Parathyroid adenoma (tissue), 2 donors: Measurements from ENCODE around the gene CXCL9.

ENCODE experiments used
- H2AFZ ChIP-seq: fragments of 300-600 bp; sonication (generic); one replicate; pipeline ENCODE4 v1.7.0; 2017; ENCODE audit warnings: antibody characterized with exemption, mild to moderate bottlenecking
- H3K27ac ChIP-seq: fragments of 300-600 bp; sonication (generic); one replicate; pipeline ENCODE4 v1.7.0; 2017
- H3K27me3 ChIP-seq: fragments of 300-600 bp; sonication (generic); one replicate; pipeline ENCODE4 v1.7.0; 2017; ENCODE audit warnings: low read length; ENCODE audit not compliant: control insufficient read depth, insufficient read depth
- H3K36me3 ChIP-seq: fragments of 300-600 bp; sonication (generic); one replicate; pipeline ENCODE4 v1.7.0; 2017; ENCODE audit warnings: low read length; ENCODE audit not compliant: control insufficient read depth, insufficient read depth
- H3K4me1 ChIP-seq: fragments of 300-600 bp; sonication (generic); one replicate; pipeline ENCODE4 v1.7.0; 2017; ENCODE audit warnings: control low read depth
- H3K4me2 ChIP-seq: fragments of 300-600 bp; sonication (generic); one replicate; pipeline ENCODE4 v1.7.0; 2017; ENCODE audit warnings: low read length
- H3K4me3 ChIP-seq: fragments of 300-600 bp; sonication (generic); one replicate; pipeline ENCODE4 v1.7.0; 2017; ENCODE audit warnings: low read depth, low read length
- H3K79me2 ChIP-seq: fragments of 300-600 bp; sonication (generic); one replicate; pipeline ENCODE4 v1.7.0; 2017; ENCODE audit warnings: control low read depth
- H3K9ac ChIP-seq: fragments of 300-600 bp; sonication (generic); one replicate; pipeline ENCODE4 v1.7.0; 2017; ENCODE audit warnings: mild to moderate bottlenecking
- H3K9me3 ChIP-seq: fragments of 300-600 bp; sonication (generic); one replicate; pipeline ENCODE4 v1.7.0; 2017; ENCODE audit warnings: low read length; ENCODE audit not compliant: control insufficient read depth
- CTCF ChIP-seq: fragments of 300-600 bp; sonication (generic); IDR thresholded peaks from one replicate; pipeline ENCODE4 v1.7.0; 2017; ENCODE audit warnings: antibody characterized with exemption, mild to moderate bottlenecking
- donor health status: primary hyperparathyroidism.

The CXCL9 gene

GRCh38 chr4:76011700-76012387, 4.5 kb upstream of the CXCL9 start:
- no peak overlapping the region for H3K4me3 ChIP-seq

GRCh38 chr4:76011018-76011670, 3.8 kb upstream of the CXCL9 start:
- H3K4me1 ChIP-seq = no peaks in the 10 kb centered on the region
- no peaks in the 10 kb centered on the region for H3K79me2 ChIP-seq
- no peaks in the 10 kb centered on the region for H3K9me3 ChIP-seq
- peak overlapping the region; percentile 68 for H3K27ac ChIP-seq
- no peak overlapping the region for H3K4me3 ChIP-seq
- H3K9ac ChIP-seq = no peak overlapping the region
- TF ChIP-seq CTCF = no peak
- no peaks in the 10 kb centered on the region for H3K27me3 ChIP-seq
- no peak overlapping the region for H3K4me2 ChIP-seq
- no peaks in the 10 kb centered on the region for H3K36me3 ChIP-seq
- no peak overlapping the region for H2AFZ ChIP-seq

More at GRCh38 chr4:76011700-76012387, 4.5 kb upstream of the CXCL9 start:
- TF ChIP-seq CTCF = no peak
- Histone ChIP-seq H3K9me3 (no peaks in the 10 kb centered on the region), H3K79me2 (no peaks in the 10 kb centered on the region), H3K27me3 (no peaks in the 10 kb centered on the region), H3K36me3 (no peaks in the 10 kb centered on the region), H3K27ac (peak overlapping the region; percentile 68), H3K4me1 (no peaks in the 10 kb centered on the region), H3K4me2 (peak overlapping the region; percentile 43), H2AFZ (peak overlapping the region; percentile 59), H3K9ac (no peak overlapping the region)

GRCh38 chr4:76010576-76010975, 3.3 kb upstream of the CXCL9 start:
- H3K4me1 ChIP-seq = no peaks in the 10 kb centered on the region

GRCh38 chr4:76009311-76009710, 2.0 kb upstream of the CXCL9 start:
- Histone ChIP-seq H3K27ac (no peak overlapping the region), H2AFZ (no peak overlapping the region), H3K4me3 (no peak overlapping the region), H3K27me3 (no peaks in the 10 kb centered on the region), H3K4me2 (no peak overlapping the region), H3K9ac (no peak overlapping the region), H3K4me1 (no peaks in the 10 kb centered on the region), H3K79me2 (no peaks in the 10 kb centered on the region), H3K9me3 (no peaks in the 10 kb centered on the region), H3K36me3 (no peaks in the 10 kb centered on the region)
- no peak for TF ChIP-seq CTCF

More at GRCh38 chr4:76010576-76010975, 3.3 kb upstream of the CXCL9 start:
- H3K9ac ChIP-seq = no peak overlapping the region
- H3K9me3 ChIP-seq = no peaks in the 10 kb centered on the region
- H3K79me2 ChIP-seq = no peaks in the 10 kb centered on the region
- no peak for TF ChIP-seq CTCF
- H3K27me3 ChIP-seq = no peaks in the 10 kb centered on the region
- no peak overlapping the region for H3K4me3 ChIP-seq
- no peaks in the 10 kb centered on the region for H3K36me3 ChIP-seq
- no peak overlapping the region for H3K4me2 ChIP-seq
- H3K27ac ChIP-seq = no peak overlapping the region
- no peak overlapping the region for H2AFZ ChIP-seq
